SKM-1 (cell line): Measurements from ENCODE around the gene KDM2B.
"Not testable (repeated sequence)": the region's sequence is repeated elsewhere in the genome, so short reads cannot be mapped to it uniquely, and the experiment has no call there.

Experiments
- DNase-seq: peaks from one replicate; lab custom pipeline; 2025; ENCODE audit not compliant: unreplicated experiment; lab: John Stamatoyannopoulos, UW

The KDM2B gene

GRCh38 chr12:121397521-121397920, 183.3 kb downstream of the KDM2B start:
- no peak for DNase-seq

DNA sequence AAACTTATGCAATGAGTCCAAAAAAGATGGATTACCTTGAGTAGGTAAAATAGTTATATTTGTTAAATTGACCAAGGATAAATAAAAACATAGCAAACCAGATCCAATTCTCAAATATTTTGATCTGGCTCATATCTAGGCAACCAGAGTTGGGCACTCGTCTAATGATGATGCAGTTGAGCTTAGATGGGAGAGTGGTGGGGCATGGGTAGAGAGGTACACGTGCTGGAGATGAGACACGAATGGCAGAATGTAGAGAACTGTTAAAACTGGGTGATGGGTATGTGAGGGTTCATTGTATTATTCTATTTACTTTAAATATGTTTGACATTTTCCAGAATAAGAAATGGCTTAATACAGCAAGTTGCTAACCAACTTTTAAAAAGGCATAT, 188.5 kb downstream of the KDM2B start:
- DNase-seq: no peak

DNA sequence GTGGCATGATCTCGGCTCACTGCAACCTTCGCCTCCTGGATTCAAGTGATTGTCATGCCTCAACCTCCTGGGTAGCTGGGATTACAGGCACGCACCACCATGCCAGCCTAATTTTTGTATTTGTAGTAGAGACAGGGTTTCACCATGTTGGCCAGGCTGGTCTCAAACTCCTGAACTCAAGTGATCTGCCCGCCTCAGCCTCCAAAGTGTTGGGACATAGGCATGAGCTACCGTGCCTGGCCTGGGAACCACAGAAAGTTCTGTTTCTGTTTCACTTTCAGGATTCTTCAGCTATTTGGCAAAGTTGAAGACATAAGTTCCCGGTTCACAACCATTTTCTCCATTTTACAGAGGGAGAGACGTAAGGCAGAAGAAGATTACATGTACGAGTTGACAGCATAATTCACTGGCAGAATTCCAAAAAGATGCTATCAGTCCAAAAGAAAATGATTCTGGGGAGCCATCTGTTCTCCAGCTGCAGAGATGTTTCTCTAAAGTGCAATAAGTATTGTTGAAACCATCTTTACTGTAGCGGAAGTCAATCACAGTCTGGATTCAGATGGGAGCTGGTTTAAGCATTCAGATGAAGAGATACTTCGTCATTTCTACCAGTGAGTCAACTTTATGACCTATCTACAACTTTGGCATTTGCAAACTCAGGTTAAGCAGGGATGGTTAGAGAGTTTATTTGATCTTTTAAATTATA, 189.1 kb downstream of the KDM2B start:
- DNase-seq: no peak

DNA sequence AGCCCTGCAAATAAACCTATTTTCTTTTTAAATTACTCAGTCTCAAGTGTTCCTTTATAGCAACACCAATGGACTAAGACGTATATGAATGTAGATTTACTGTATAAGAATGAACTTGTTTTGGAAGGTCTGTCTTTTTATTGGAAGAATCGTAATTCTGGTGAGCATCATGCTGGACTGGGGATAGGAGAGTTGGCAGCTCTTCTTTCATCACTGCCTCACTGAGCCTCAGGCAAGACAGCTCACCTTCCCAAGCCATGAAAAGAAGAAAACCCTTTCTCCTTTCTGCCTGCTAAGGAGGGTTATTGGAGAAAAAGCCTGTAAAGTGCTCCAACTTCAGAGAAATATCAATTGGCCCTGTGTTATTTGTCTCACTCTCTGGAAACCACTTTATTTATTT, 190.0 kb downstream of the KDM2B start:
- DNase-seq: no peak

GRCh38 chr12:121388421-121388981, 192.3 kb downstream of the KDM2B start:
- no peak for DNase-seq

GRCh38 chr12:121384891-121385290, 195.9 kb downstream of the KDM2B start:
- not testable (repeated sequence) for DNase-seq

DNA sequence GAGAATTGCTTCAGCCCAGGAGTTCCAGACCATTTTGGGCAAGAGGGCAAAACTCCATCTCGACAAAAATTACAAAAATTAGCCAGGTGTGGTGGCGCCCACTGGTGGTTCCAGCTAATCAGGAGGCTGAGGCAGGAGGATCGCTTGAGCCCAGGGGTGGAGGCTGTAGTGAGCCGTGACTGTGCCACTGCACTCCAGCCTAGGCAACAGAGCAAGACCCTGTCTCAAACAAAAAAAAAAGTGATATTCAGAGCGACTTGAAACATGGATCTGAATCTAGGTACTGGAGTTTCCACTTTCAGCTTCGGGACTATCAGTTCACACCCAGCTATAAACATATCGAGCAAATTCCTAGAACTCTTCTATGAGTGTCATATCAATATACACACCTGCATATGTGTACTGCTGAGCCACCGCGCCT, 197.2 kb downstream of the KDM2B start:
- no peak for DNase-seq

- no peak for DNase-seq
Observed at GRCh38 chr12:121379945-121380344, 200.9 kb downstream of the KDM2B start.
